Neural cell (in vitro differentiated cells): Measurements from ENCODE around the gene XKR3.
"Not testable (repeated sequence)": the region's sequence is repeated elsewhere in the genome, so short reads cannot be mapped to it uniquely, and the experiment has no call there.

Experiments
- EP300 ChIP-seq: fragments of 450-650 bp; conservative IDR thresholded peaks from 2 replicates; pipeline ENCODE4 v1.6.1; 2014; ENCODE audit warnings: antibody characterized with exemption, mild to moderate bottlenecking, moderate library complexity; ENCODE audit not compliant: poor library complexity, severe bottlenecking
- EZH2 ChIP-seq: fragments of 200-600, 300-800 bp; shearing (Covaris generic), sonication (generic); IDR thresholded peaks from 2 replicates; pipeline ENCODE4 v1.6.1; 2014; ENCODE audit warnings: antibody characterized with exemption, low read length, borderline replicate concordance, mild to moderate bottlenecking; ENCODE audit not compliant: insufficient read depth, poor library complexity, severe bottlenecking
- POLR2AphosphoS5 ChIP-seq: IDR thresholded peaks from 2 replicates; pipeline ENCODE4 v1.6.1; 2012
- REST ChIP-seq: IDR thresholded peaks from 2 replicates; pipeline ENCODE4 v1.6.1; 2012; ENCODE audit warnings: borderline replicate concordance
- TF ChIP-seq, protein P1 (sequence below): fragments of 450-650 bp; IDR thresholded peaks from 2 replicates; pipeline ENCODE4 v1.5.1; 2014; ENCODE audit warnings: antibody characterized with exemption, mild to moderate bottlenecking, moderate library complexity; ENCODE audit not compliant: poor library complexity, severe bottlenecking

DNA sequence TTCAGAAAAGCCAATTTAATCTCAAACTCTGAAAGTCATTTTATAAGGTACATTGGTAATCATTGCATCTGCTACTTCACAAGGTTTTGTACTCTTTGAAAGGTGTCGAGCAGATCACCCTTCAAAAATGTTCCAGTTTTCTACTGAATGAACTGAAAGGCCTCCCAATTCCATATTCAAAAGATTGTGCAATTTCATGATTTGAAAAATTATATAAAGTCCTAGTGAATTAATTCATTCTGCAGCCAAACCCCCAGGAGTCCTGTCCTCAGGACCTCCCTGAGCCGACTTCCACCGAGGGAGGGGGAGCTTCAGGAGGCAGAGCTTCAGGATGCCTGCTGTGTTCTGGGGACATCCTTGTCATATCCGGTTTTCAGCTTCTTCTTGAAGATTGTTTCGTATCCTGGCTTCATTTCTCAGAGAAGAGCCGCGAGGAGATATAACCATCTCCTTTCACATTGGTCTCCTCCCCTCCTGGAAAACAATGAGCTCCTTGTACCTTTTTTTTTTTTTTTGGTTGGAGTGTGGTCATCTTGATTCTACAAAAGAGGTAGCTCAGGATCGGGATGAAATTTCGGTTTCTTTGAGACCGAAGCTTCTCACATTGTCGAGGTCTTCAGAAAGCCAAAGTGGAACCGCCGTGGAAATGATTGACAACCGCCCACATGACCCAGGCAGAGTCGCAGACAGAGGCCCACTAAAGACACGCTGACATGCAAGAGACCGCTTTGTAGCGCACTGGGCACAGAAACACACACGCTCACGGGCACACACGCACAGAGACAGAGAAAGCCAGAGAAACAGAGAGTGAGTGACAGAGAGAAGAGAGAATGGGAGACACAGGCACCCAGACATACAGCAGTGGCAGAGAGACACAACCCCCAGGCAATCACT, 77.7 kb downstream of the XKR3 start:
- TF ChIP-seq POLR2AphosphoS5, EP300, REST, EZH2: not testable (repeated sequence)
- TF ChIP-seq, protein P1, sequence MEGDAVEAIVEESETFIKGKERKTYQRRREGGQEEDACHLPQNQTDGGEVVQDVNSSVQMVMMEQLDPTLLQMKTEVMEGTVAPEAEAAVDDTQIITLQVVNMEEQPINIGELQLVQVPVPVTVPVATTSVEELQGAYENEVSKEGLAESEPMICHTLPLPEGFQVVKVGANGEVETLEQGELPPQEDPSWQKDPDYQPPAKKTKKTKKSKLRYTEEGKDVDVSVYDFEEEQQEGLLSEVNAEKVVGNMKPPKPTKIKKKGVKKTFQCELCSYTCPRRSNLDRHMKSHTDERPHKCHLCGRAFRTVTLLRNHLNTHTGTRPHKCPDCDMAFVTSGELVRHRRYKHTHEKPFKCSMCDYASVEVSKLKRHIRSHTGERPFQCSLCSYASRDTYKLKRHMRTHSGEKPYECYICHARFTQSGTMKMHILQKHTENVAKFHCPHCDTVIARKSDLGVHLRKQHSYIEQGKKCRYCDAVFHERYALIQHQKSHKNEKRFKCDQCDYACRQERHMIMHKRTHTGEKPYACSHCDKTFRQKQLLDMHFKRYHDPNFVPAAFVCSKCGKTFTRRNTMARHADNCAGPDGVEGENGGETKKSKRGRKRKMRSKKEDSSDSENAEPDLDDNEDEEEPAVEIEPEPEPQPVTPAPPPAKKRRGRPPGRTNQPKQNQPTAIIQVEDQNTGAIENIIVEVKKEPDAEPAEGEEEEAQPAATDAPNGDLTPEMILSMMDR, result not testable (repeated sequence)
